IPS-NIHi11 (cell line): ENCODE results near the gene TMEM25.
"Not testable (repeated sequence)": the region's sequence is repeated elsewhere in the genome, so short reads cannot be mapped to it uniquely, and the experiment has no call there.

Experiments
- DNase-seq: peaks from one replicate; pipeline ENCODE4 v3.0.0; 2012; ENCODE audit warnings: mixed read lengths, low spot score

TMEM25 gene

GRCh38 chr11:118530683-118531596 lies at the start of gene TMEM25:
Gene TMEM25, plus strand, starts transcription at chr11:118531192. Its CDS starts 610 bp downstream, at chr11:118531802.
- DNase-seq: peak; percentile 98

GRCh38 chr11:118481238-118481637 lies 49.8 kb upstream of the TMEM25 start:
- not testable (repeated sequence) for DNase-seq

DNA sequence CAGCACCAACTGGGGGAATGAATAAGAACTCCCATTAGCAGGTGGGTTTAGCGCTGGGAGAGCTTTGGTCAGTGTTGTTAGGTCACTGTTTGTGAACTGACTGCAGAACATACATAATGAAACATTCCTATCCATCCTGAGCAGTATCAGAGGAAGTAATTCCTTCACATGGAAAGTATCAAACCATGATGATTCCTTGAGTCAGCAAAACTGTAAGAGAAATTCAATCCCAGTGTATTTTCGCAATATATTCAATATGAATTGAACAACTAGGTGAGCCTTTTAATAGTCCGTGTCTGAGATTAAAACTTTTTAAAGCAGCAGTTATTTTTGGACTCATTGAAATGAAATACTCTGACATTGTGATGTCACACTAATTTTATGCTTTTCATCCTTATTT lies 46.6 kb upstream of the TMEM25 start:
- DNase-seq: no peak

GRCh38 chr11:118485273-118485672 lies 45.7 kb upstream of the TMEM25 start:
- DNase-seq: no peak

DNA sequence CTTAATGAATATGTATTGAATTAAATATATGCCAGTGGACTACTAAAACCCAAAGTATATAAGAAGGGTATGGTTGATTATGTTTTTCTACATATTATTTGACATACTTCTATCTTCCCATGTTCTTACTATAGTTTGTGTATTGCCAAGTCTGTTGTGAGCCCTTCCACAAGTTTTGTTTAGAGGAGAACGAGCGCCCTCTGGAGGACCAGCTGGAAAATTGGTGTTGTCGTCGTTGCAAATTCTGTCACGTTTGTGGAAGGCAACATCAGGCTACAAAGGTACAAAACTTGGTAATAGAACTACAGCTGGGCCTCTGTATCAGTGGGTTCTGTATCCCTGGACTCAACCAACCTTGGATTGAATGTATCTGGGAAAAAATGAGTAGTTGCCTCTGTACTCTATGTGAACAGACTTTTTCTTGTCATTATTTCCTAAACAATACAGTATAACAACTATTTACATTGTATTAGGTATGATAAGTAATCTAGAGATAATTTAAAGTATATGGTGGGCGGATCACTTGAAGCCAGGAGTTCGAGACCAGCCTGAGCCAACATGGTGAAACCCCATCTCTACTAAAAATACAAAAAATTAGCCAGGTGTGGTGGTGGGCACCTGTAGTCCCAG lies 42.4 kb upstream of the TMEM25 start:
- peak; percentile 75 for DNase-seq

- DNase-seq: no peak
These were observed 40.0 kb upstream of the TMEM25 start for GRCh38 chr11:118491041-118491440.

- no peak for DNase-seq
These were observed 33.2 kb upstream of the TMEM25 start for GRCh38 chr11:118497831-118498230.

DNA sequence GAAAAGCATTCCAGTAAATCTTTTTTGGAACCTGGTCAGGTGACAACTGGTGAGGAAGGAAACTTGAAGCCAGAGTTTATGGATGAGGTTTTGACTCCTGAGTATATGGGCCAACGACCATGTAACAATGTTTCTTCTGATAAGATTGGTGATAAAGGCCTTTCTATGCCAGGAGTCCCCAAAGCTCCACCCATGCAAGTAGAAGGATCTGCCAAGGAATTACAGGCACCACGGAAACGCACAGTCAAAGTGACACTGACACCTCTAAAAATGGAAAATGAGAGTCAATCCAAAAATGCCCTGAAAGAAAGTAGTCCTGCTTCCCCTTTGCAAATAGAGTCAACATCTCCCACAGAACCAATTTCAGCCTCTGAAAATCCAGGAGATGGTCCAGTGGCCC lies 27.8 kb upstream of the TMEM25 start:
- DNase-seq: no peak

DNA sequence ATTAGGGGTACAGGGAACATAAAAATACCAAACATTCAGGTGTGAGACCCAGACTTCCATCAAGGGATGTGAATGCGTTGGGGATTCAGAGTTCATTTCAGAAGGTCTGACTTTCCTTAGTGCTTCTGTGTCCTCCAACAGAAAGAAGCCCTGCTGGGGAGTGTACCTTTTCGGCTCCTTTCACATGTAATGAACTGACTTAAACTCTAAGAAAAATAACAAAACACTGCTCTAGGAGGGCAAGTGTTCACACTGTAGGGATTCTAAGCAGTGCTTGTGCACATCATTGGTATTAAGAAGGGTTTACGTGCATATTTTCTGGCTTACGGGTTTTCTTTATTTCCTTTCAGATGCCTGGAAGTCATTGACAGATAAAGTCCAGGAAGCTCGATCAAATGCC lies 19.4 kb upstream of the TMEM25 start:
- DNase-seq: no peak

- no peak for DNase-seq
These were observed 16.9 kb upstream of the TMEM25 start for GRCh38 chr11:118514103-118514502.

GRCh38 chr11:118519549-118519948 lies 11.4 kb upstream of the TMEM25 start:
- DNase-seq: no peak

DNA sequence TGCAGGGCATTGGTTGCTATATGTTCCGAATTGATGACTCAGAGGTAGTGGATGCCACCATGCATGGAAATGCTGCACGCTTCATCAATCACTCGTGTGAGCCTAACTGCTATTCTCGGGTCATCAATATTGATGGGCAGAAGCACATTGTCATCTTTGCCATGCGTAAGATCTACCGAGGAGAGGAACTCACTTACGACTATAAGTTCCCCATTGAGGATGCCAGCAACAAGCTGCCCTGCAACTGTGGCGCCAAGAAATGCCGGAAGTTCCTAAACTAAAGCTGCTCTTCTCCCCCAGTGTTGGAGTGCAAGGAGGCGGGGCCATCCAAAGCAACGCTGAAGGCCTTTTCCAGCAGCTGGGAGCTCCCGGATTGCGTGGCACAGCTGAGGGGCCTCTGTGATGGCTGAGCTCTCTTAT lies 9.1 kb upstream of the TMEM25 start:
- no peak for DNase-seq

GRCh38 chr11:118522571-118523072 lies 8.4 kb upstream of the TMEM25 start:
- peak; percentile 67 for DNase-seq

DNA sequence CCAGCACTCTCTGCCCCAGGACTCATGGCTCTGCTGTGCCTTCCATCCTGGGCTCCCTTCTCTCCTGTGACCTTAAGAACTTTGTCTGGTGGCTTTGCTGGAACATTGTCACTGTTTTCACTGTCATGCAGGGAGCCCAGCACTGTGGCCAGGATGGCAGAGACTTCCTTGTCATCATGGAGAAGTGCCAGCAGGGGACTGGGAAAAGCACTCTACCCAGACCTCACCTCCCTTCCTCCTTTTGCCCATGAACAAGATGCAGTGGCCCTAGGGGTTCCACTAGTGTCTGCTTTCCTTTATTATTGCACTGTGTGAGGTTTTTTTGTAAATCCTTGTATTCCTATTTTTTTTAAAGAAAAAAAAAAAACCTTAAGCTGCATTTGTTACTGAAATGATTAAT lies 6.6 kb upstream of the TMEM25 start:
- DNase-seq: no peak

GRCh38 chr11:118524757-118525470 lies 6.1 kb upstream of the TMEM25 start:
- no peak for DNase-seq

GRCh38 chr11:118526688-118527087 lies 4.3 kb upstream of the TMEM25 start:
- no peak for DNase-seq

- no peak for DNase-seq
These were observed 3.9 kb upstream of the TMEM25 start, which contains the start of gene TTC36 for GRCh38 chr11:118527109-118527508. Gene TTC36, plus strand, starts transcription at chr11:118527474. Its CDS starts 21 bp downstream, at chr11:118527495.

- DNase-seq: no peak
These were observed 2.5 kb upstream of the TMEM25 start for GRCh38 chr11:118528511-118528910.

DNA sequence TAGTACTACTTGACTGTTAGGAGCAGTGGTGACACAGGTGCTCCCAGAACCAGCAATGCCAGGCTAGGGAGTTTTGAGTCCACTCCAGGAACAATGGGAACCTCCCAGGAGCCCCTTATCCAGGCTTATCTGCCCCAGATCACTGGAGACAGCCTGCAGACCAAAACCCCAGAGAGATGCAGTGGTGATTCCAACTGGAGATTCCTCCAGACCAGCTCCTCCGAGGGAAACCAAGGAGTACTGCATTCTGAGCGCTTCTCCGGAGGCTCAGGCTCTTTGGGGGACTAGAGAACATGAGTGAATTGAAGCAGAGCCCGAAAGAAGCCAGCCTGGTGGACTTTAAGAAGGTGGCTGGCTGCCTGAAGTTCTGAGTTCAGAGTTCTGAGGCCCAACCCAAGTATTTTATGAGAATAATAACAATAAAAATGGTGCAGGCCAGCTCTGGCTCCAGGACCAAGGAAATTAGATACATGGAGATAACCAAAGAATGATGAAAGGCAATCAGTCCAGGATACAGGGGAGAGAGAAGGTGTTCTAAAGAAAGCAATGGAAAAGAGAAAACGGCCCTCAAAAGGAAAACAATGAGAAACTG lies 1.3 kb upstream of the TMEM25 start:
- no peak for DNase-seq

DNA sequence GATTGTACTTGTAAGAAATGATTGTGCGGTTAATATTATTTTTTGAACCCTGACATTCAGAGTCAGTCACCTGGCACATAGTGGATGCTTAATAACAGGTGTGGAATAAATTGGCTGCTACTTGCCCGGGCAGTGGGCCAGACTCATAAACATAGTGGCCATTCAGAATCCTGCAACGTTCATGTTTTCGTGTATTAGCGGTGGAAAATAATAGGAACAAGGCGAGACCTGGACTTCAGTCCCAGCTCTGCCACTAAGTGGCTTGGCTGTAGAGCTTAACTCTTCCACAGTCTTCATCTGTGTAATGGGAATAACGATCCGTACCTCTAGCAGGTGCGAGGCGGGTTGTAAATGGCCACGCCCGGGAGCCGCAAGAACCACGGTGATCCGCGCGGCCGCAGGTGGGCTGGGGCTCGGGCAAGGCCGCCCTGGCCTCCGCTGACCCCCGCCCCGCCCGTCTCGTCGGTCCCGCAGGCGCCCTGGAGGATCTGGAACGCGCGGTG lies 761 bp upstream of the TMEM25 start:
- no peak for DNase-seq

GRCh38 chr11:118531597-118532084 lies 649 bp downstream of the TMEM25 start:
- peak; percentile 69 for DNase-seq

GRCh38 chr11:118532091-118532490 lies 1.1 kb downstream of the TMEM25 start:
- no peak for DNase-seq
